GM12891 (cell line): Measurements from ENCODE around the gene MAGI1.

Source experiments
- PAX5 ChIP-seq: IDR thresholded peaks from 2 replicates; pipeline ENCODE4 v1.6.1; 2011; ENCODE audit warnings: low read length, moderate library complexity, mild to moderate bottlenecking; ENCODE audit not compliant: insufficient read depth, severe bottlenecking
- POLR2A ChIP-seq: IDR thresholded peaks from 2 replicates; pipeline ENCODE4 v1.6.1; 2011; ENCODE audit warnings: low read depth, low read length, control low read depth
- POLR2AphosphoS5 ChIP-seq: IDR thresholded peaks from 2 replicates; pipeline ENCODE4 v1.6.1; 2011; ENCODE audit warnings: low read depth, low read length, control low read depth
- POU2F2 ChIP-seq: IDR thresholded peaks from 2 replicates; pipeline ENCODE4 v1.6.1; 2011; ENCODE audit warnings: low read depth, mild to moderate bottlenecking, control low read depth, low read length, moderate library complexity
- TAF1 ChIP-seq: IDR thresholded peaks from 2 replicates; pipeline ENCODE4 v1.6.1; 2011; ENCODE audit warnings: low read depth, low read length, control low read depth

DNA sequence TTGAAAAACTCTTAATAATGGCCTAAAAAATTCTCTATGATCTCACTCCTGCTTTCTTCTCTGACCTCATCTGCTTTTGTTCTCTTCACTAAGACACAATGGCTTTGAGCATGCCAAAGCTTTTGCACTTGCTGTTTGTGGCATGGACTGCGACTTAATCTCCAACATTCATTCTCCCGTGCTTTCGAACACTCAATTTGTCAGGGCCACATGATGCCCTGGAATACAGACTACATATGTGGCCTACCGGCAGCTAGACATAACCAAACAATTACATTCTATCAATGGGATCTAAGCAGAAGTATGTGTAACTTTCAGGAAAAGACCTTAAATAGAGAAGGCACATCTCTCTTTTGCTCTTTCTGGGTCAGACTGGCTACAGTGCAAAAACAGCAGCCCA is 506.5 kb downstream of the MAGI1 start:
- TF ChIP-seq POLR2AphosphoS5, result no peak
- TF ChIP-seq PAX5, result no peak
- TF ChIP-seq POLR2A, result no peak
- TF ChIP-seq POU2F2, result no peak
- no peak for TF ChIP-seq TAF1
